Limb (tissue), 2 donors: ENCODE measurements around the gene TRABD2B.

Experiments used
- DNase-seq, 2 donors: peaks; one replicate each; pipeline ENCODE4 v3.0.0-alpha.2; 2016; ENCODE audit errors: extremely low spot score in 2 of 2

Gene TRABD2B

GRCh38 chr1:47993416-47993740, 3.8 kb downstream of the TRABD2B start:
- no peak for DNase-seq

- DNase-seq, result no peak
Observed at GRCh38 chr1:47992720-47993415, 4.3 kb downstream of the TRABD2B start.

- no peak for DNase-seq
Observed at GRCh38 chr1:47991673-47992072, 5.5 kb downstream of the TRABD2B start.

- no peak for DNase-seq
Observed at GRCh38 chr1:47991187-47991586, 6.0 kb downstream of the TRABD2B start.

- DNase-seq, result no peak
Observed at GRCh38 chr1:47990286-47990685, 6.9 kb downstream of the TRABD2B start.

GRCh38 chr1:47987601-47988000, 9.6 kb downstream of the TRABD2B start:
- DNase-seq, result no peak

GRCh38 chr1:47986761-47987200, 10.4 kb downstream of the TRABD2B start:
- DNase-seq, result peak in 1 of 2 donors; percentile 61

GRCh38 chr1:47985018-47985417, 12.2 kb downstream of the TRABD2B start:
- no peak for DNase-seq

GRCh38 chr1:47984175-47984789, 12.9 kb downstream of the TRABD2B start:
- DNase-seq, result no peak

GRCh38 chr1:47983691-47984090, 13.5 kb downstream of the TRABD2B start:
- DNase-seq, result no peak

GRCh38 chr1:47981667-47982350, 15.4 kb downstream of the TRABD2B start:
- no peak for DNase-seq

GRCh38 chr1:47980501-47980900, 16.7 kb downstream of the TRABD2B start:
- DNase-seq, result no peak

GRCh38 chr1:47979724-47980123, 17.5 kb downstream of the TRABD2B start:
- DNase-seq, result no peak

- DNase-seq, result no peak
Observed at GRCh38 chr1:47978486-47978885, 18.7 kb downstream of the TRABD2B start.

GRCh38 chr1:47976728-47977127, 20.5 kb downstream of the TRABD2B start:
- DNase-seq, result no peak

GRCh38 chr1:47976267-47976666, 20.9 kb downstream of the TRABD2B start:
- DNase-seq, result no peak

GRCh38 chr1:47975302-47975921, 21.8 kb downstream of the TRABD2B start:
- DNase-seq, result no peak

GRCh38 chr1:47972864-47973432, 24.2 kb downstream of the TRABD2B start:
- DNase-seq, result no peak

GRCh38 chr1:47971385-47972160, 25.6 kb downstream of the TRABD2B start:
- no peak for DNase-seq

GRCh38 chr1:47970882-47971281, 26.3 kb downstream of the TRABD2B start:
- no peak for DNase-seq

- DNase-seq, result no peak
Observed at GRCh38 chr1:47969478-47969877, 27.7 kb downstream of the TRABD2B start.
